Esophagus mucosa (tissue), 1 donor: ENCODE results near the gene ANKRD11. TPM values are rescaled to one million over a fixed set of nuclear protein-coding genes. Genes with fewer than 3 reads are reported as not detected.

Experiments used
- ATAC-seq: fragments of 200-7000 bp; cut with Tn5 transposase; one replicate; pipeline ENCODE4 v1.9.1; 2020
- total RNA-seq: library from RNA; stranded (reverse); gene quantifications from one replicate; pipeline ENCODE4 v1.2.4, GENCODE V29; 2023
- donor health status: DM: yes; HTN: yes; CAD: no.

Gene ANKRD11
- total RNA-seq, 1 donor from 2014 or later: 81.1 TPM

GRCh38 chr16:89380681-89381080 is 109.7 kb downstream of the ANKRD11 start:
- no peak for ATAC-seq

DNA sequence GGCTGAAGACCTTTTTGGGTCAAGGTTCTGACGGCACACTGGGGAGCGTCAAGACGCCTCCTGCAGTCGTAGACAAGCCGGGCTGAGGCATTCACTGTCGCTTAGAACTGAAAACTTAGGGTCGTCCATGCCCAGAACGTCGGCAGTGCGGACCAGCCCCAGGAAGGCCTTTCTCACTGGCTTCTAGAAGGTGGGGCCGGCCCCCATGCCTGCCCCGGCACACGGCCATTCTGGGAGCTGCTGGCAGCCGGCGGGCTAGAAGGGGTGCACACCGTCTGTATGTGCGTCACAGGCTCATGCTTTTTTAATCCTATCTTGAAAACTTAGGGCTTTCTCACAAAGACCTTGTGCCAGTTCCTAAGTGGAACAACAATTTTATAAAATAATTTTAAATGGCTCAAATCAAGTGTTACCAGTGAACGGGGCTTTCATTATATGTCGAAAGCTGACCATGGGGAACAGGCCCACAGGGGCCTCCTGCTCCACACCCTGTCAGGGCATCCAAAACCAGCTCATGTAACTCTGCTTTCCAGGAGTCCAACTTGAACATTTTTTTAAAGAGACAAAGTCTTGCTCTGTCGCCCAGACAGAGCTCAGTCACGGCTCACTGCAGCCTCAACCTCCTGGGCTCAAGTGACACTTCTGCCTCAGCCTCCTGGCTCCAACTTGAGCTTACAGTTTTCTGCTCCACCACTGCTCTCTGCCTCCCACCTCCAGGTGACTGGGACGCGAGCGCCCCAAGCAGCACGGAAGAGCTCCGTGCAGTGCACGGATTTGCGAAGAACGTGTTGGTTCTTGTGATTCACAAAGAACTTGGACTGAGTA is 111.2 kb downstream of the ANKRD11 start:
- peak; percentile 72 for ATAC-seq

- no peak for ATAC-seq
Measured at GRCh38 chr16:89377453-89377848, 112.9 kb downstream of the ANKRD11 start.

GRCh38 chr16:89376812-89377452 is 113.4 kb downstream of the ANKRD11 start:
- no peak for ATAC-seq

- ATAC-seq: no peak
Measured at GRCh38 chr16:89375686-89376085, 114.7 kb downstream of the ANKRD11 start.

DNA sequence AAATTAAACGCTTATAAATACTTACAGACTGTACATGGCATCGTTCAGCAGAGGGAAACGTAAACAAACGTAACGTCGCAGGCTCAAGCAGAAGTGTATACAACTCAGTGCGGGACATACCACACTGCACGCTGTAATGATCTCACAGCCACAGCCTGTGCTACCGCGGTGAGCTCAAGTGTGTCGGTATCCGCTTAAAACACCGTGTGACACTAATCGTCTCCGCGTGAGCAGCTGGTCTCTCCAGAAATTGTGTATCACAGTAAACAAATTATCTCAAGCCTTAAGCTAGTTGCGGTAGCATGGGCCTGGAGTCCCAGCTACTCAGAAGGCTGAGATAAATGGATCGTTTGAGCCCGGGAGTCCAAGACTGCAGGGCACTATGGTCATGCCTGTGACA is 115.3 kb downstream of the ANKRD11 start:
- no peak for ATAC-seq

GRCh38 chr16:89374393-89374960 is 115.9 kb downstream of the ANKRD11 start:
- no peak for ATAC-seq

DNA sequence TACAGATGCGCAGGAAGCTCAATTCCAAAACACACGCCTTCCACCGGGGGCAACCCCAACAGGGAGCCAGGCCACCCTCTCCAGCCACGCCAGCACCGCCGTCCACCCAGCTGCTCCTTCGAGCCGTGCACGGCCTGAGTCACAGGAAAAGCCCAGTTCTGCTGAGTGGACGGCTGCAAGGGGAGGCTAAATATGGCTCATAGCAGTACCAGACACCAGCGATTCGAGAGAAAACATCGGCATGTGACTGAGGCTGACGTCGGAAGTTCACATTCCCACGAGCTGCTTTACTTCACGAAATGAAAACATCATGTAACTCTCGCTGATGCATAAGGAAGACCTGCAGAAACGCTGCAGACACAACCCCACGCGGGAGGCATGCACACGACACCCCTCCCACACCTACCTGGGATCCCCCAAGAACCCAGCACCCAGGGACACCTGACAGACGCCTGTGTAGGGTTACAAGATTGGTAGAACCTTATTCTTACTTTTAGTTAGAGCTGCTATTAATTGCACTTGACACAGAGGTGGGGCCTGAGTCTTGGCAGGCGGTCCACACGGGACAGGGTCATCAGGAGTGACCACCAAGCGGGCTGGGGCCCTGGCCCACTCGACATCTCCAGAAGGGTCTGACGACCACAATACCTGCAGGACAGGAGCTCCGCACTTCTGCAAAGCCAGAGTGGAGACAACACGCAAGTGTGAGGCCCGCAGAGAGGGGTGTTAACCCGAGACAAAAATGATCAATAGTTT is 116.8 kb downstream of the ANKRD11 start:
- no peak for ATAC-seq

DNA sequence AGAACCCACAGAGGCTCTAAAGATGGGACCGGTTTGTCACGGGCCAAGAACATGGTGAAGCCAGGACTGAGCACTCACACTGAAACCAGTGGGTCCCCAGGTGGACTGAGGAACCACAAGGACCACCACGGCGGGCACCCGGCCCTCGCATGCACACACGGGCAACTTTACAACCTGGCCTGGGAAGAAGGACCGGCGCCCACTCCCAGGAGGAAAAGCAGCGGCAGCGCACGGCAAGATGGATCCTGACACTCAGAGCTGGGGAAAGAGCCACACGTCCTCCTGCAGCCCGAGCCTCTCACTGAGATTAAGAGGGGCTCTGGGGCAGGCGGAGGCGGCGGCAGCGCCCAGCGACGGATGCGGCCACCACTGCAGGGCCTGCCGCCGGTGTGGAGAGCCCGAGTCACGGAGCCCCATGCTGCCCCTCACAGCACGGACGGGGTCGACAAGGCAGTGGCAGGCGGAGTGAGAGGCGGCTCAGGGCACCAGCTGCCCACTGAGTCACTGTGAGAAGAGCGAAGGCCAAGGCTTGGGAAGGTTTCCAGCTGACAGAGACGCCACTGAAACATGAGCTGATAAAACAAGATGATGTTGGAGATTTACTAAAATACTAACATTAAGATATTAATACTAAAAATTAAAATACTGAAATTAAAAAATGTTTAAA is 118.3 kb downstream of the ANKRD11 start:
- ATAC-seq: no peak

GRCh38 chr16:89371386-89371785 is 119.0 kb downstream of the ANKRD11 start:
- ATAC-seq: no peak

DNA sequence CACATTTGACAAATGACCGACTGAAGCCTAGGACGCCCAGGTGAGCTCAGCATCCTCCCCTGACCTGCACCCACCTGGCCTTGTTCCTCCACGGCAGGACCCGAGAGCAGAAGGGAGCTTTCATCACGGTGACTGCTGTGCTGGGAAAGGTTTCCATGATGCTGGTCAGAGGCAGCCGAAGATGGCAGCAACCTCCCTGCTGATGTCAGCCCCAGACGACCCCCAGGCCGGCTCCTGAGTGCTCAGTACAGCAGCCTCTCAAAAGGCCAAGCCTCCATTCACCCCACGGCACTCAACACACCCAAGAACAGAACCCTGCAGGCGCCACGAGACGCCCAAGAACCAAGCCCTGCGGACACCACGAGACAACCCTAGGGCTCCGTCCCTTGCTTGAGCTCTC is 119.8 kb downstream of the ANKRD11 start:
- ATAC-seq: no peak

DNA sequence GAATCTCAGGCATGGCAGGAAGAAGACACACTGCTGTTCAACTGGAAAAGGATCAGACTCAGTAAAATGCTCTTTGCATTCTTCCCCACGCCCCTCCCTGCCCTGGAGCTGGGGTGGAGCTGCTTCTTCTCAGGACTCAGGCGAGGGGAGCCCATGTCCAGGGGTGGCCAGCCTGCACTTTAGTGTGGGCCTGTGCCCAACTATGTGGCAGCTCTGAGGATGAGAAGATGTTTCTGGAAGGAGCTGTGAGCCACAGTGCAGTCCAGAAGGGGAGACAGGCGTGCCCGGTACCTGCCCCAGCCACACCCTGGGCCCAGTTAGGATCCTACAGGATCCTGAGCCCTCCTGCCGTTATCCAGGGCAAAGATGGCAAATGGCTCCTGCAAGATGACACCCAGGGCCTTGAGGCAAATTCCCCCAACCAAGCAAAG is 120.3 kb downstream of the ANKRD11 start:
- ATAC-seq: peak; percentile 9

GRCh38 chr16:89369266-89369895 is 121.0 kb downstream of the ANKRD11 start:
- ATAC-seq: no peak

DNA sequence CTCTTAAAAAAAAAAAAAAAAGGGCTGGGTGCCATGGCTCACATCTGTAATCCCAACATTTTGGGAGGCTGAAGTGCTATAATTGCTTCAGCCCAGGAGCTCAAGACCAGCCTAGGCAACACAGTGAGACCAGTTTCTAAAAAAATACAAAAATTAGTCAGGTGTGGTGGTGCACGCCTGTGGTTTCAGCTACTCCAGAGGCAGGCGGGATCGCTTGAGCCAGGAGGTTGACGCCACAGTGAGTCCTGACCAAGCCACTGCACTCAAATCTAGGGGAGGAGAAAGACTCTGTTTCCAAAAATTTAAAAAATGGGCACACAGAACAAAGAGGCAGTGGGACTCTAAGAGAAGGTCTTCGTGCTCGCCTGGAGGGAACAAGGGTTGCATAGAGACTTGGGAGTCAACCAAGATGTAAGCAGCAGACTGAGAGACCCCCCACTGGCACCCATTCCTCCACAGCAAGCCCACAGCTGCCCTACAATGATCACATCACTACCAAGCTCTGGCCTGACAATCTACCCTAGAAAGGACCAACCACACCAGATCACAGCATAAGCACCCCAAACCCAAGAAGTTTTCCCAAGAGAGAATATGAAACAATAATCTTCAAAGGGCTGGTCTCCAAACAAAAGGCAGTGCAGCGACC is 121.6 kb downstream of the ANKRD11 start:
- no peak for ATAC-seq

GRCh38 chr16:89367538-89367915 is 122.8 kb downstream of the ANKRD11 start:
- no peak for ATAC-seq

DNA sequence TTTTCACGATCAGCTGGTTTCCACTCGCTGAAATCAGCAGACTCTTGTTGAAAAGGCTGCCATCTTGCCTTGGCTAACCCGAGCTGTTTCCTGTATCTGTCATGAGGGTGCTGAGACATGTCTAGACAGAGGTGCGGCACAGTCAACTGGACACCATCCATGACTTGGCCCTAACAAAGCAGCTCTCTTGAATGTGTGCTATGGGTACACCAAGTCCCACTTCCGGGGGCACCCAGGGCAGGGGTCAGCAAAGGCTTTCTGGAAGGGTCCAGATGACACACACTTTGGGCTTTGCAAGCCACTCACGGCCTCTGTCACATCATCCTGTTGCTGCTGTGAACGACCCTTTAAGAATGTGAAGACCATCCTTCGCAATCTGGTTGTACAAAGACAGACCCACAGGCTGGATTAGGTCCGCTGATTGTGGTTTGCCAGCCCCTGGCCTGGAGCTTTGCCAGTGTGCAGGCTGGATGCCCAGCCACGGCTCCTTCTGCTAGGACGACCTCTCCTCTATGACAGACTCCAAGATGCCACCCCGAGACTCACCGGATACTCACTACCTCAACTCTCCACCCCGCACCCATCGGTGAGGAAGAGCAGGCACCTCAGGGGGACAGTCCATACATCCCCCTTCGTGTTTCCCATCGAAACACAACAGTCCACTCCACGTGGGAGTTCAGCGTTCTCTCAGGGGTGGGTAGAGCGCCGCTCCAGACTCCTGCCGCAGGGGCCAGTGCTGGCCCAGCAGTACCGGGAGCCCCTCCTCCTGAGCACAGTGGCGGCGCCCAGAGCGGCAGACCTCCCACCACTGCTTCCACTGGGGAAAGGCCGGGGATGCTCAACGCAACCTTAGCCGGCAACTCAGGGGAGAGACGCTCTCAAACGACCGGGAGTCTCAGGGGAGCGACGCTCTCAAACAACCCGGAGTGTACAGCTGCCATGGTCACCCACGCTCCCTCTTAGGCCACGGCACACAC is 123.5 kb downstream of the ANKRD11 start:
- ATAC-seq: peak; percentile 56

- no peak for ATAC-seq
Measured at GRCh38 chr16:89365996-89366395, 124.4 kb downstream of the ANKRD11 start.

- ATAC-seq: no peak
Measured at GRCh38 chr16:89365044-89365467, 125.3 kb downstream of the ANKRD11 start.

DNA sequence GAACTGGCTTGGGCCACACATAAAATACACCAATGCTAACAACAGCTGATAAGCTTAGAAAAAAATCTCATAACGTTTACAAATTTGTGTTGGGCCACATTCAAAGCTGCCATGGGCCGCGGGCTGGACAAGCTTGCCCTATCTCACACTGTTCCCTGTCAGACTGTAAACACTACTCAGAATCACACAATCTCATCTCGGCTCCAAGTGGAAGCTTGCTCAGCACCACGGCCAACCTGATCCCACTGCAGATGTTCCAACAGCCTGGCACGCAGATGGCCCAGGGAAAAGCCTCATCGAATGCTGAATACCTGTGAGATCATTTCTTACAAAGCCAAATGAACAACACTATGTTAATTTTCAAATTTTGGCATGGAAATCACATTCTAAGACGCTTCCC is 125.8 kb downstream of the ANKRD11 start:
- no peak for ATAC-seq
